G401.6 (cell line): Measurements from ENCODE around the gene FRRS1L.

Experiments used
- FAIRE-seq: peaks from 2 replicates; lab custom pipeline; 2012; peaks lifted over from hg19 to GRCh38; lab: Jason Lieb, UNC

Gene FRRS1L

DNA sequence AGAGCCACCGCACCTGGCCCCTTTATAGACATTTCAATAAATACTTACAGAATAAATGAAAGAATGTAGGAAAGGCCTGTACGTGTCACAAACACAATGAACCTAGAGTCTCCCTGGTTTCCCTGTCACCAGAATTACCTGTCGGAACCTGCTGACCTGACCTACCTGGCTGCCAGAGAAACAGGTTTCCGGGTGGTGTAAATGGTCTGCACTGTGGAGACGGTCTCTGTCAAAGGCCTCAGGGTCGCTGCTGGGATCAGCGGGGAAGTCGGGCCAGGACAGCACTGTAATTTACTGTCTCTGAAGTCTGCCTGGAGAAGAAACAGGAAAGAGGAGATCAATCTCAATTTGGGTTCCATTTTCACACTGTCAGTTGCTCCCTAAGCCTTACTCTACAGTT, 9.3 kb upstream of the FRRS1L start:
- no peak for FAIRE-seq

DNA sequence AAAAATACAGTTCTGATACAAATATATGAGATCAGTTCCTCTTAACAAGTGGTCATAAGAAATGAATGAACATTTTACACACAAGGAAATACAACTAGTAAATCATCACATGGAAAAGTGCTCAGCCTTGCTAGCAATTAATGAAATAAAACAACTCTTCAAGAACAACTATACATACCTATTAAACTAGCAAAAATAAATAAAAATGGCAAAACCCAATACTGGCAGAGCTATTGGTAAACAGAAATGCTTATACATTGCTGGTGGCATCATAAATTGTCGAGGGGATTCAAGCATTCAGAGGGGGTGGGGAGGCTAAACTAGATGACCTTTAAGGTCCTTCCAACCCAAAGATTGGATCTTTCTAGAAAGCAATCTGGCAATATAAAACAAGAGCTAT, 5.9 kb upstream of the FRRS1L start:
- FAIRE-seq: no peak

DNA sequence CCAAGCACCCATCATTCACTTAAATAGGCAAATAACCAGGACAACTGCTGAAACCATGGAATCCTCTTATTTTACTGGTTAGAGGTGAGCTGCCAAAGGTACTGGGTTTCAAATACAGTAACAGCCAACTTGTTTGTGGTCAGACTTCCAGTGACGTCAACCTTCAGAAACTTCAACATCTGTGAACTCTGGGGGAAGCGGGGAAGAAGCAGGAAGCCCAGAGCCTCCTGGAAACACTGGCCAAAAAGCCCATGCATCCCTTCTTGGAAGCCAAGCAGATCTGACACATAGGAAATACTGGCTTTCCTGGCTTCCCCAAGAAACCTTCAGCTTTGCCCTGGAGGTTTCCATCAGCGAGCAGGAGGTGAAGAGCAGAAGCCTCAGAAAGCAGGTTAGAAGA, 4.9 kb upstream of the FRRS1L start:
- no peak for FAIRE-seq

DNA sequence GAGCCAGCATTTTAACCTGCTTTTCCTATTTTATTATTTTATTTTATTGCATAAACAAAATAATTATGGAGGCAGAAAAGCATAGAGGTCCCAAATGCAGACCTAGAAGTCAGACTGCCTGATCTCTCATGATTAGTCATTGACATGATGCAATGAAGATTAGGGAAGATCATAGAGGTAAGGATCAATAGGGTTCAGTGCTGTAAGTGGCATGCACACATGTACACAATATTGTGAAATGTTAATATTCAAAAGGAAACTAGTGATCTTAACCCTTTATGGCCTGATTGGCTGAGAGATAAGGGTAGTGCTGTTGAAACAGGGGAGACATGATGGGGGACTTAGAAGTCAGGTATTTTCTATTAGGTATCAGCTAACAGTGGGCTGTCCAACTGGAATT, 1.1 kb upstream of the FRRS1L start:
- FAIRE-seq: no peak

DNA sequence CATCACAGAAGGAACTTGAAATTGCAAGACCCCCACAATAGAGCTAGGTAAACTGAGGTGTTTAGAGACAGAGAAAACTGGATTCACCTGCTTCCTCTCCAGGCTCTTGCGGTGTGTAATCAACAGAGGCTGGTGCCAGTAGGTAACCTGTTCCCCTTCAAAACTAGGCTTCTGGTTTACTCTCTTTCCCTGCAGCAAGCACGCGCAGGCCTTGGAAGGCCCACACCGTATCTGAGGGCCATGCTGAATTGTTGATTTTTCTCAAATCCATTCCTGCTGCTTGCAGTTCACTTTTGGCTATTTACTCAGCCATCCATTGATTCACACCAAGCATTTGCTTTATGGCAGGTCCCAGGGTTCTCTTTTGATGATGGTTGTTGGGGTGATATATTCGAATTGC, 667 bp upstream of the FRRS1L start:
- no peak for FAIRE-seq

DNA sequence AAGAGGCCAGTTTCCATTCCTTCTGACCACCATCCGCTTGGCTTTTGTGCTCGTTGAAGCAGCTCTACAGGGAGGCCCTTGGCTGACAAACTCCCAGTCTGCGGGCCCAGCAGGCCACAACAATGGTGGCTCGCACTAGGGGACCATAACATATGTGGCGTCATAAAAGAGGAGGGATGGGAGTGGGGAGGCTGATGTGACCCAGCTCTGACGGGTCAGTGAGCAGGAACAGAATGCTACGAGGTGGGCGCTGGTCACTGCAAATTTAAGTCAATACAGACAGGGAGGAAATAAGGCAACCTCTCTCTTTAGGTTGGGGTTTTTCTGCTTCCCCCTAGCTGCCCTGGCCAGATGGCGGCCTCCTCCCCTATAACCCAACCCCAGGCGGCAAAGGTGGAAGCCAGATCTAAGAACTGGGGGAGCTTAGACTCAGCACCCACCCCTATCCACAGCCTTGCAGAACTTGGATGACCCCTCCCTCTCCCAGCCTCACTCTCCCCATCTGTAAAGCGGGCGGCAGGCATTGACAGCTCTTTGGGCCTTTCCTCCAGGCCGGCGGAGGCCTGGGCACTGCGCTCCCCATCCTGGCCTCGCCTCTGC, 778 bp downstream of the FRRS1L start:
- FAIRE-seq: no peak

DNA sequence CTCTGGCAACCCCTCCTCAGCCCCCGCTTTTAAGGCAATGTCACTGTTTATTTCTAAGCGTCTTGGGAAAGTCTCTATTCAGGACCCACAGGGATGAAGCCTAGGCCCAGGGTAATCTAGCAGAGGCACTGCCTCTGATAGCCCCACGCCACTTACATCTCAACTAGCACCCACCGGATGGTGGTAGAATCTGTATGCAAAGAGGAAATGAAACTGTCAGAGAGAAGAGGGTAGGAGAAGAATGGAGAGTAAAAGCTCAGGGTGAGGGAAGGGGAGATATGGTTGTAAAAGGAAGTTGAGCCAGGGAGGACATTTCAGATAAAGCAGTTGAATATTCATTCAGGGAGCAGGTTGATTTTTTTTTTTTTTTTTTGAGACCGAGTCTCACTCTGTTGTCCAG, 3.0 kb downstream of the FRRS1L start:
- FAIRE-seq: no peak

DNA sequence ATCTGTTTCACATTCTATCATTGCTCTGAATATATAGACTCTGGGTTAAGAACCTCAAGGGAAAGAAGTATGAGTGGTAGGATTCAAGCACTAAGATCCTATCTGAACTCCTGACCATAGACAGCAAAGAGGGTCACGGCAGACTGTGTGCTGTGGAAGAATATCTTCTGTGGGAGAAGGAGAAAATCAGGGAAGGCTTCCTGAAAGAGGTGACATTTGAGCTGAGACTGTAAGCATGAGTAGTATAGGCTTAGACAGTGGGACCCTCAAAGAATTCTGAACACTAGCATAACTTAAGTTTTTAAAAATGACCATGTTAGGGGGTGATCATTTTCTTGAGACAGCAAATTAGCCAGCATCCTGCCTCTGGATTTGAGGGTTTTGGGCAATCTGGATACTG, 3.9 kb downstream of the FRRS1L start:
- no peak for FAIRE-seq

DNA sequence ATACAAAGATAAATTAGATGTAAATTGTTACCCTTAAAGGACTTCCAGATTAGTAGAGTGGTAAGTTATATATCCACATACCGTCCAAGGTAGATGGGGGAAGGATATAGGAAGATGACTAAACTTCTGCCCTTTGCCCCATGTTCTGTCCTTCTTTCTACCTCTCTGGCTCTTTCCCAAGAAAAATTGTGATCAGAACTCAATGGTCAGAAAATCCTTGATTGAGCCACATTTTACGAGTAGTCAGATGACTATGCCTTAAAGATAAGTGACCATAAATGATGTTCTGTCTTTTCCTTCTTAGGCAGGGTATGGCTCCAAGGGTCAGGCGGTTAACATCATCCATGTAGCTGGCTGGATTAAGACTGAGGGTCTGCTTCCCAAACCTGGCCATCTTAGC, 4.4 kb downstream of the FRRS1L start:
- no peak for FAIRE-seq

DNA sequence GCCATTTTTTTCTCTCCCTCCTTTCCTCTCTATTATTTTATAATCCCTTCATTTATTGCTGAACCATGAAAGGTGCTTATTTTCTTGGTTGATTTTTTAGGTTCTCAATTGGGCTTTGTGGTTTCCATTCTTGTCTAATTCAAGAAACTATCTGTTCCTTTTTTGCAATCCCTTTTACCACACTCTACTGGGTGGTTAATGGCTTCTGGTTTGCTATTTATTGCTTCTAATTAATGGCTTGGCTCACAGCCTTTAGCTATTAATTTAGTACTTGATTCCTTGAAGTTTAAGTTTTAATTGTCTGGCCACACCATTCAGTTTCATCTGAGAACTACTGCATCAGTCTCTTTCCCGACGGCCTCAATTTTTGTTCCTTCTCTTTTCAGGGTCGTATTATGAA, 5.6 kb downstream of the FRRS1L start:
- no peak for FAIRE-seq

DNA sequence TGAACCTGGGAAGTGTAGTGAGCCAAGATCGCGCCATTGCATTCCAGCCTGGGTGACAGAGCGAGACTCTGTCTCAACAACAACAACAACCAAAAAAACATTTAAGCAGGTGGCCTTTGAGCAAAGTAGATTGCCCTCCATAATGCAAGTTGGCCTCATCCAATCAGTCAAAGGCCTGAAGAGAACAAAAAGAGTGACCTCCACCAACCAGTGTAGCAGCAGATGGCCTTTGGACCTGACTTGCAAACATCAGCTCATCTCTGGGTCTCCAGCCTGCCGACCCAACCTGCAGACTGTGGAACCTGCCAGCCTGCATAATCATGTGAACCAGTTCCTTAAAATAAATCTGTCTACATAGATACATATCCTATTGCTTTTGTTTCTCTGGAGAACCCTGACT, 7.5 kb downstream of the FRRS1L start:
- no peak for FAIRE-seq

DNA sequence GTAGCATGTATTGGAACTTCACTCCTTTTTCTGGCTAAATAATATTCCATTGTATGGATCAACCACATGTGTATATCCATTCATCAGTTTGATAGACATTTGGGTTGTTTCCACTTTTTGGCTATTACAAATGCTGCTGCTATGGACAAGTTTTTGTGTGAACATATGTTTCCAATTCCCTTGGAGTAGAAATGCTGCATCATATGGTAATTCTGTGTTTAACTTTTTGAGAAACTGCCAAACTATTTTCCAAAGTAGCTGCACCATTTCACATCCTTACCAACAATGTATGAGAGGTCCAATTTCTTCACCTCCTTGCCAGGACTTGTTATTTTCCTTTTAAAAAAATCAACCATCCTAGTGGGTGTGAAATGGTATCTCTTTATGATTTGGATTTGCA, 8.4 kb downstream of the FRRS1L start:
- FAIRE-seq: no peak

DNA sequence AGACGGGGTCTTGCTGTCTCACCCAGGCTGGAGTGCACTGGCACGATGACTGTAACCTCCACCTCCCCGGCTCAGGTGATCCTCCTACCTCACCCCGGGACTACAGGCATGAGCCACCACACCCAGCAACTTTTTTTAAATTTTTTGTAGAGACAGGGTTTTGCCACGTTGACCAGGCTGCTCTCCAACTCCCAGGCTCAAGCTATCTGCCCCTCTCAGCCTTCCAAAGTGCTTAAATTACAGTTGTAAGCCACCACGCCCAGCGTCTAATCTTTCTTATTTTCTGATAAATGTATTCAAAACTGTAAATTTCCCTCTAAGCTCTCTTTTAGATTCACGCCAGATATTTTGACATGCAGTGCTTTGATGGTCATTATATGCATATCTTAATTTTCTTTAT, 10.3 kb downstream of the FRRS1L start:
- FAIRE-seq: no peak

DNA sequence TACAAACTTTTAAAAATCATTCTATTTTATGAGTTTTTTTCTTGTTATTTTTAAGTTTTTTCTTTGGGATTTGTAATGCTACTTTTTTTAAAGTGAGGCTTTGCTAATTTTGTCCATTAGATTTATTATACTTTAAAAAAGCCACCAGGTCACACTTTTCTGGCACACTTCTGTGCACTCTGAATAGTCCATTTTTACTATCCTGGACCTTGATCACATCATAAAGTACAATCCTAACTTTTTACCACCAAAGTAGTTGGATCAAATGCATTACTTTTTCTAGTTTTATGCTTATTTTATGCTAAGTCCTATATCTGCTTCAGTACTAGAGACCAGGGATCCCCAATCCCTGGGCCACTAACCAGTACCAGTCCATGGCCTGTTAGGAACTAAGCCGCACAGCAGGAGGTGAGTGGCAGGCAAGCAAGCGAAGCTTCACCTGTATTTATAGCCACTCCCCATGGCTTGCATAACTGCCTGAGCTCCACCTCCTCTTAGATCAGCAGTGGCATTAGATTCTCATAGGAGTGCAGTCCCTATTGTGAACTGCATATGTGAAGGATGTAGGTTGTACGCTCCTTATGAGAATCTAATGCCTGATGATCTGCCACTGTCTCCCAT, 16.0 kb downstream of the FRRS1L start:
- FAIRE-seq: no peak

DNA sequence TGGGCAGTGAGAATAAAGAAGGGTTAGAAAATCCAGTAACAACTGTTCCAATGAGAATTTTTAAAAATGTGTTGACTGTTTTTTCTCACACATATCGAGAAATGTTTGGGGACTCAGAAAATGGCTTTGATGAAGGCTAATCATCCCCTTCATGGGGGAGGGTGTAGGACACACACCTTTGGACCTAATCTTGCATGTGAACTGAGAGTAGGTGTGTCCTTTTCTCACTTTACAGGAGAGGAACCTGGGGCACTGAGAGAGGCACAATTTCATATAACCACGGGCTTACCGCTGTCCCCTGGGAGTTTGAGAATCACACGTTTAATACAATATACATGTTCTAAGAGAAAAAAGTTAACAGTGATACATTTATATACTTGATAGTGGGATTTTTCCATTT, 17.3 kb downstream of the FRRS1L start:
- no peak for FAIRE-seq

DNA sequence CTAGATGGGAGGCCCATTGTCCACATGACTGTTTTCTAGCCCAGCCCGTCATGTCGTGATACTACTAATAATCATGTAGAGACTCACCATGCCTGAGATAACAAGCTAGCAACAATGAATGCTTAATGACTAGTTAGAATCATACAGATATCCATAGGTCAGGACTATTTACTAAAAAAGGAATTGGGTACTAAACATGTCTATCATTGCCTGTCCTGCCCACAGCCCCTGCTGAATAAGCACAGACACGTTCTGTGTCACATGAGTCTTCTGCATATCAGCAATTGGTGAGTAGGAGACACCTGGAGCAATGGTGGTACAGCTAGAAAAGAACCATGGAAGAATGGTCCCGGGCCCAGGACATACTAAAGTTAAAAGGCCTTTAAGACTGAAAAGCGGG, 18.0 kb downstream of the FRRS1L start:
- no peak for FAIRE-seq

DNA sequence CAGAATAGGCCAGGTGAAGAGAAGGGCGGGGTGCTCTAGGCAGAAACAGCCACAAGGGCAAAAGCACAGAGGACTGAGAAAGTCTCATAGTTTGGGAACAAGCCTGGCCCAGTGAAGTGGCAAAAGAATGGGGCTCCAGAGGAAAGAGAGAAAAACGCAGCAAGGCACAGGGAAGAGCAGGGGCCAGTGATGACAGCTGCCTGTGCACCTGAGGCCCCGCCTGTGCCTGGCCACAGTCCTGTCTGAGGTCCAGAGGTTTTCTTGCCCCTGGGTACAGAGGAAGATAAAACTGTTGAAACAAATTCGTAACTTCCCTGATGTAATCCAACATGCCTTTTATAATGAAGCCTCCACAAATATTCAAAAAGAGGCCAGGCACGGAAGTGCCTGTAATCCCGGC, 22.0 kb downstream of the FRRS1L start:
- no peak for FAIRE-seq

DNA sequence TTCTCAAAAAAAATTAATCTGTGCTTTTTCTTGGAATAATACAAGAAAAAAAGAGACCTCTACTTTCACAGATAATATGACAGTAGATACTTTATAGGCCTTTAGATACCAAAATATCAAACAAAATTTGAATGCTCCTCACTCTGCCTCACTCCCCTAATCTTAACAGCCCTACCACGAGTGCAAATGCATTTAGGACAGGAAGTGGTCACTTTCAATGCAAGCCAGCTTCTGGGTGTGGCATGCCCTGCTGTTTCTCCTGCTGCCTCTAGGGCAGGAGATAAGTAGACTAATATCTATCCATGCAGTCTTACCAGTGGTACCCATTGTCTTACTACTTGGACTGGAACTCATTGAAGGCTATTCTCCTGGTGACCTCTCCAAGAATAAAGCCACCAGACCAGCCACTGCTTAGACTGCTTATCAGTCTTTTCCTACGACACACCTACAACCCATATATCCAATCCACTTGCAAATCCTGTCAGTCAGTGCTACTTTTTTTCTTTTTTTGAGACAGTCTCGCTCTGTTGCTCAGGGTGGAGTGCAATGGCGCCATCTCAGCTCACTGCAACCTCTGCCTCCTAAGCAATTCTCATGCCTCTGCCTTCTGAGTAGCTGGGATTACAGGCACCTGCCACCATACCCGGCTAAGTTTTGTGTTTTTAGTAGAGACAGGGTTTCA, 23.0 kb downstream of the FRRS1L start:
- no peak for FAIRE-seq

DNA sequence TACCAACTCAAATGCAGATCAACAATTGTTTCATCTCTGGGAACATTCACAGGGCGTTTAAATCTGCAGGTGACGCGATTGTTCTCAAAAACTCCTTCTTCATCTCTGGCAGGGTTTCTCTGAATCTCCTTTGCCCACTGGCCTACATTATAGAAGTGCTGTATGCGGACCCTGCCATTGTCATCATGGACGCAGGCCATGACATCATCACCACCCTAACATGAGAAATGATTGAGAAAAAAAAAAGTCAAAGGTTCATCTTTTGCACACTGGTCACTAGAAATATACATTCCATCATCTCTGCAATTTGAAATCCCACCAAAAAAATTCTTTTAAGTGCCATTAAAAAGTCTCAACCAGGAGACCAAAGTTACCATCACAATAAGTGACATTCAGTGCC, 25.7 kb downstream of the FRRS1L start:
- no peak for FAIRE-seq

DNA sequence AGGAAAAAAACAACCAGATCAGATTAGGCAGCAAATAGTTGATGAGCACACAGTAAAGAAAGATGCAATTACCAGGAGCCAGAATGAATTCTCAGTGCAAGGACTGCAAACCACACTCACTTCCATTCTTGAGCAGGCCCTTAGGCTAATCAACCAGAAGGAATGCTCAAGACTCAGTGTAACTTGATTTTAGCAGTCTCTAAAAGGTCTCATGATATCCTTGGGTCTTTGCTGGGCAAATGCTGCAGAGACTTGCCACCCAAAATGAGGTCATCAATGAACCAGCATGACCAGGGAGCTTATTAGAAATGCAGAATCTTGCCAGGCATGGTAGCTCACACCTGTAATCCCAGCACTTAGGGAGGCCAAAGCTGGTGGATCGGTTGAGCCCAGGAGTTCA, 27.2 kb downstream of the FRRS1L start:
- FAIRE-seq: no peak

DNA sequence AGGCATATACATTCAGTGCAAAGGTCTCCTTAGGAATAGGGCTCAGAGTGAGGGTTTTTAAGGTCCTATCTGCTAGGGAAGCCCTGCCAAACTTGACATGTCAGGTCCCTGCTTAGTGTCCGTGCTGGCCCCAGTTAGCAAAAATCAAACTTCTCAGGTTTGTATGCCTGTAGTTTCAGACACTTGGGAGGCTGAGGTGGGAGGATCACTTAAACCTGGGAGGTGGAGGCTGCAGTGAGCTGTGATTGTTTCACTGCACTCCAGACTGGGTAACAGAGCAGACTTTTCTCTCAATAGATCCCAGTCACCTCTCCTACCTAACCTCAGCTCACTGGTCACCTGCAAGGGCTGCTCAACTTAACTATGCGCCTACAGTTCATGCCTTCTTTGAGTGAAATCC, 28.6 kb downstream of the FRRS1L start:
- no peak for FAIRE-seq

DNA sequence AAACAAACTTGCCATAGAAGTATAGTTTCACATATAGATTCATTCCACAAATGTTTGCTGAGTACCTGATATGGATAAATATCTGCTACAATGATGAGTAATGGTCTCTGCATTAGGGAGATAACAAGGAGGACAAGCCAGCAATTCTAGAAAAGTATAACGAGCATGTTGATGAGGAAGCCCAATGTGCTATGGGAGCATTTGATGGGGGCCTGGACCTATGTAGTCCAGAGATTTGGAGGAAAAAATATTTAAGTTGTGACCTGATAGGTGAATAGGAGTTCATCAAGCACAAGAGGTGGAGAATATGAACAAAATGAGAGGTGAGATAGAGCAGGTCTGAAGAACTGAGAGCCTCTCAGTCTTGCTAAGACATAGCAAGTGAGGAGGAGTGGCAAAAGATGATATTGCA, 32.9 kb downstream of the FRRS1L start:
- FAIRE-seq: no peak

DNA sequence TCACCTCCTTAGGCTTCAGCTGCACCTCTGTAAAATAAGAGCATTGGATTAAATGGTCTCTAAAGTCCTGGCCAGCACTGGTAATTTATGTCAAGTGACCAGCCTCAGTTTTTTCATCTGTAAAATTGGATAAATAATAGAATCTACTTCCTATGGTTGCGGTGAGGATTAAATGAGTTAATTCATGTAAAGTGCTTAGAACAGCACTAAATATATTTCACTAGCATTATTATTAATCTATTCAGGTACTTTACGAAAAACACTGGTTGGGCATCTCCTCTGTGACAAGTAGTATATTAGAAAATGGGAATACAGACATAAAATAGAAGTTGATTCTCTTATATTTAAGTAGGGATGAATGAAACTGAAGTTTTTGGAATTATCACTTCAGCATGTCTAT, 33.5 kb downstream of the FRRS1L start:
- FAIRE-seq: no peak

DNA sequence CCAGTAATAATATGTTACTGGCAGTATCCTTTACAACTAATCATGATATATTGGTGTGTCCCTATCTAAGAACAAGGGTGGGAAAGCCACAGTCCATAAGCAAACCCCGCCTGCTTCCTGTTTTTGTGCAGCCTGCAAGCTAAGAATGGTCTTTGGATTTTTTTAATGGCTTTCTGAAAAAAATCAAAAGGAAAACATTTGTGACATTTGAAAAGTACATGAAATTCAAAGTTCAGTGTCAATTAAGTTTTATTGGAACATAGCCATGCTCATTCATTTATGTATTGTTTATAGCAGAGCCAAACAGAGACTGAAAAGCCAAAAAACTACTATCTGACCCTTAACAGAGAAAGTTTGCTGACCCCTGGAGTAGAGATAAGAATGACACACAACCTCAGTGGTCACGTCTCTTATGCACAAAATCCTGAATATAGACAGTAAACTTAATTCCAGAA, 34.5 kb downstream of the FRRS1L start:
- no peak for FAIRE-seq
